CD4-positive, alpha-beta T cell (primary cell): ENCODE measurements around the gene TMEM204. TPM values are rescaled to one million over a fixed set of nuclear protein-coding genes. Genes with fewer than 3 reads are reported as not detected.

ENCODE experiments used
- ATAC-seq: fragments of 200-7000 bp; cut with Tn5 transposase; one replicate; pipeline ENCODE4 v1.10.0; 2022; ENCODE audit warnings: mild to moderate bottlenecking; ENCODE audit not compliant: poor library complexity
- CTCF ChIA-PET: fragments of 350-600 bp; sonication (Branson Sonifier 250); formaldehyde crosslinking; loops from one replicate; lab custom pipeline; 2021; ENCODE audit warnings: antibody characterized with exemption, inconsistent platforms; lab: Charles Lee
- POLR2A ChIA-PET: fragments of 350-600 bp; sonication (Branson Sonifier 250); formaldehyde crosslinking; loops from one replicate; lab custom pipeline; 2021; ENCODE audit warnings: antibody characterized with exemption, inconsistent platforms; lab: Charles Lee
- DNase-seq, 14 experiments: peaks; one replicate each; pipeline ENCODE4 v3.0.0-alpha.2; 2013 to 2020; ENCODE audit warnings: mixed read lengths in 2 of 14
- H3K27ac ChIP-seq, 2 donors: one replicate each; pipeline versions ENCODE4 v1.5.1 to v1.7.0; 2013; ENCODE audit warnings: low read length in 2 of 2, low read depth in 1 of 2, mild to moderate bottlenecking in 1 of 2
- H3K27me3 ChIP-seq, 2 experiments: 1 replicate in 1 of 2; 2 replicates in 1 of 2; pipeline versions ENCODE4 v1.6.1 to v1.7.0; 2013; ENCODE audit warnings: low read length in 2 of 2, control low read depth in 1 of 2, mild to moderate bottlenecking in 1 of 2, moderate library complexity in 1 of 2; ENCODE audit not compliant: insufficient read depth in 2 of 2, control insufficient read depth in 1 of 2
- H3K36me3 ChIP-seq: one replicate; pipeline ENCODE4 v1.6.1; 2013; ENCODE audit warnings: low read length, control low read depth; ENCODE audit not compliant: insufficient read depth
- H3K4me1 ChIP-seq: one replicate; pipeline ENCODE4 v1.6.1; 2013; ENCODE audit warnings: low read length, control low read depth; ENCODE audit not compliant: insufficient read depth
- H3K4me3 ChIP-seq: one replicate; pipeline ENCODE4 v1.5.1; 2013; ENCODE audit warnings: mild to moderate bottlenecking, low read length, moderate library complexity
- H3K9me3 ChIP-seq, 2 experiments: 1 replicate in 1 of 2; 2 replicates in 1 of 2; pipeline versions ENCODE4 v1.6.1 to v1.7.0; 2013; ENCODE audit warnings: low read length in 2 of 2, mild to moderate bottlenecking in 2 of 2, control low read depth in 1 of 2, moderate library complexity in 1 of 2; ENCODE audit not compliant: control insufficient read depth in 1 of 2, insufficient read depth in 1 of 2
- H3K27ac Mint-ChIP-seq: one replicate; pipeline ENCODE4 v1.8.0; 2020; ENCODE audit warnings: mixed read lengths
- H3K27me3 Mint-ChIP-seq: one replicate; pipeline ENCODE4 v1.8.0; 2021; ENCODE audit warnings: mixed read lengths
- H3K36me3 Mint-ChIP-seq: one replicate; pipeline ENCODE4 v1.8.0; 2021; ENCODE audit warnings: low read depth, mixed read lengths
- H3K4me1 Mint-ChIP-seq: one replicate; pipeline ENCODE4 v1.8.0; 2021; ENCODE audit warnings: low read depth, mixed read lengths
- H3K4me3 Mint-ChIP-seq: one replicate; pipeline ENCODE4 v1.8.0; 2020; ENCODE audit warnings: mild to moderate bottlenecking, mixed read lengths
- H3K9me3 Mint-ChIP-seq: one replicate; pipeline ENCODE4 v1.8.0; 2020; ENCODE audit warnings: mixed read lengths
- intact Hi-C, 2 experiments: fragments of 100-400 bp; cut with DNase I in 1 of 2; cut with micrococcal nuclease in 1 of 2; formaldehyde crosslinking; loops; one replicate each; pipeline versions ENCODE4 v1.15.1 to v1.9.0; 2023 to 2025; cut with DNase I, micrococcal nuclease
- total RNA-seq, 174 experiments: library from RNA in 2 of 174; stranded (reverse) in 2 of 174; gene quantifications; one replicate each; pipeline ENCODE4 v1.2.3 and lab custom pipeline; 2021 to 2026
- TF ChIP-seq, protein P1 (sequence below): fragments of 200-600 bp; IDR thresholded peaks from one replicate; pipeline ENCODE4 v1.8.0; 2022; ENCODE audit warnings: antibody characterized with exemption, mild to moderate bottlenecking

Gene TMEM204
- total RNA-seq, 2 experiments from 2014 or later = 20.5 to 22.1 TPM

DNA sequence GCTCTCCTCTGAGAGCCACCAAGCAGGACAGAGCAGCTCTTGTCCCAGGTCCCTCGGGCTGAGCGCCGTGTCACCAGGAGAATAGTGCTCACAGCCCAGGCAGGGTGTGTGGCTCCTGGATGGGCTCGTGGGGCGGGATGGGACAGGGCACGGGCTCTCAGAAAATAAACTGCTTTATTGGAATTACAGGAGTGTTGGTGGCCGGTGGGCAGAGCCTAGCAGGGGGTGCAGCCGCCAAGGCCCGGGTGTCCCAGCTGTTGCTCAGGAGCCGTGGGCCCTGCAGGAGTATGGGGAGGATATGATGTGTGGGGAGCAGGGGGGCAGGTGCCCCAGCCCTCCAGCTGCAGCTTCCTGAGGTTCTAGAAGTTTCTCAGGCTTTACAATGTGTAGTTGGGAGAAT, 23.2 kb upstream of the TMEM204 start:
- Mint-ChIP-seq H3K36me3 (peaks cover 13% of the 10 kb centered on the region), H3K27ac (no peak overlapping the region), H3K27me3 (no peaks in the 10 kb centered on the region), H3K4me1 (no peaks in the 10 kb centered on the region), H3K4me3 (no peak overlapping the region), H3K9me3 (peaks cover 2% of the 10 kb centered on the region)
- no peak overlapping the region for H3K27ac ChIP-seq
- TF ChIP-seq, protein P1, sequence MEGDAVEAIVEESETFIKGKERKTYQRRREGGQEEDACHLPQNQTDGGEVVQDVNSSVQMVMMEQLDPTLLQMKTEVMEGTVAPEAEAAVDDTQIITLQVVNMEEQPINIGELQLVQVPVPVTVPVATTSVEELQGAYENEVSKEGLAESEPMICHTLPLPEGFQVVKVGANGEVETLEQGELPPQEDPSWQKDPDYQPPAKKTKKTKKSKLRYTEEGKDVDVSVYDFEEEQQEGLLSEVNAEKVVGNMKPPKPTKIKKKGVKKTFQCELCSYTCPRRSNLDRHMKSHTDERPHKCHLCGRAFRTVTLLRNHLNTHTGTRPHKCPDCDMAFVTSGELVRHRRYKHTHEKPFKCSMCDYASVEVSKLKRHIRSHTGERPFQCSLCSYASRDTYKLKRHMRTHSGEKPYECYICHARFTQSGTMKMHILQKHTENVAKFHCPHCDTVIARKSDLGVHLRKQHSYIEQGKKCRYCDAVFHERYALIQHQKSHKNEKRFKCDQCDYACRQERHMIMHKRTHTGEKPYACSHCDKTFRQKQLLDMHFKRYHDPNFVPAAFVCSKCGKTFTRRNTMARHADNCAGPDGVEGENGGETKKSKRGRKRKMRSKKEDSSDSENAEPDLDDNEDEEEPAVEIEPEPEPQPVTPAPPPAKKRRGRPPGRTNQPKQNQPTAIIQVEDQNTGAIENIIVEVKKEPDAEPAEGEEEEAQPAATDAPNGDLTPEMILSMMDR = no peak
- H3K4me3 ChIP-seq = no peak overlapping the region
- peaks cover 0 to 11% of the 10 kb centered on the region in 2 experiments for H3K9me3 ChIP-seq
- DNase-seq = no peak
- CTCF ChIA-PET = no interaction called here
- POLR2A ChIA-PET = no interaction called here
- intact Hi-C loops = no loop called here
- no peaks in the 10 kb centered on the region for H3K27me3 ChIP-seq
- H3K36me3 ChIP-seq = peaks cover 14% of the 10 kb centered on the region
- ATAC-seq = no peak
- H3K4me1 ChIP-seq = no peaks in the 10 kb centered on the region

DNA sequence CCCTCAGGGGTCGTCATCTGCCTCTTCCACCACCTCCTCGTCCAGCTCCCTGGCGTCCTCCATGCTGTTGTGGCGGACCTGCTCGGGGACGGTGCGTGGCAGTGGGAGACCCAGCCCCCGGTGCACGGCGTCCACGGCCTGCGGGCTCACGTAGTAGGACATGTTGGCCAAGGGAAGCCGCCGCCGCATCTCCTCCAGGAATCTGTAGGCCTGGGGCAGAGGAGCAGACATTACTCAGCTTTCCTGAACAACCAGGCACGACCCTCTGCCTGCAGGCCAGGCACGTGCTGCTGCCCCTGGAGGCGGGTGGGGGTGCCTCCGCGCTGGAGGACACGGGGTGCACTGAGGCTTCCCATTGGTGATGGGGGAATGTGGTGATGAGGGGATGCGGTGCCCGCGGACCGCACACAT, 22.5 kb upstream of the TMEM204 start:
- intact Hi-C loops = no loop called here
- H3K4me3 Mint-ChIP-seq = no peak overlapping the region
- peaks cover 2% of the 10 kb centered on the region for H3K9me3 Mint-ChIP-seq
- Histone ChIP-seq H3K4me3 (no peak overlapping the region), H3K27ac (no peak overlapping the region), H3K36me3 (peaks cover 14% of the 10 kb centered on the region), H3K9me3 (peaks cover 0 to 11% of the 10 kb centered on the region in 2 experiments), H3K27me3 (no peaks in the 10 kb centered on the region), H3K4me1 (no peaks in the 10 kb centered on the region)
- no peaks in the 10 kb centered on the region for H3K27me3 Mint-ChIP-seq
- no peak overlapping the region for H3K27ac Mint-ChIP-seq
- DNase-seq = no peak
- ATAC-seq = no peak
- POLR2A ChIA-PET = no interaction called here
- H3K36me3 Mint-ChIP-seq = peaks cover 13% of the 10 kb centered on the region
- no peaks in the 10 kb centered on the region for H3K4me1 Mint-ChIP-seq
- CTCF ChIA-PET = no interaction called here
- TF ChIP-seq, protein P1 = no peak

DNA sequence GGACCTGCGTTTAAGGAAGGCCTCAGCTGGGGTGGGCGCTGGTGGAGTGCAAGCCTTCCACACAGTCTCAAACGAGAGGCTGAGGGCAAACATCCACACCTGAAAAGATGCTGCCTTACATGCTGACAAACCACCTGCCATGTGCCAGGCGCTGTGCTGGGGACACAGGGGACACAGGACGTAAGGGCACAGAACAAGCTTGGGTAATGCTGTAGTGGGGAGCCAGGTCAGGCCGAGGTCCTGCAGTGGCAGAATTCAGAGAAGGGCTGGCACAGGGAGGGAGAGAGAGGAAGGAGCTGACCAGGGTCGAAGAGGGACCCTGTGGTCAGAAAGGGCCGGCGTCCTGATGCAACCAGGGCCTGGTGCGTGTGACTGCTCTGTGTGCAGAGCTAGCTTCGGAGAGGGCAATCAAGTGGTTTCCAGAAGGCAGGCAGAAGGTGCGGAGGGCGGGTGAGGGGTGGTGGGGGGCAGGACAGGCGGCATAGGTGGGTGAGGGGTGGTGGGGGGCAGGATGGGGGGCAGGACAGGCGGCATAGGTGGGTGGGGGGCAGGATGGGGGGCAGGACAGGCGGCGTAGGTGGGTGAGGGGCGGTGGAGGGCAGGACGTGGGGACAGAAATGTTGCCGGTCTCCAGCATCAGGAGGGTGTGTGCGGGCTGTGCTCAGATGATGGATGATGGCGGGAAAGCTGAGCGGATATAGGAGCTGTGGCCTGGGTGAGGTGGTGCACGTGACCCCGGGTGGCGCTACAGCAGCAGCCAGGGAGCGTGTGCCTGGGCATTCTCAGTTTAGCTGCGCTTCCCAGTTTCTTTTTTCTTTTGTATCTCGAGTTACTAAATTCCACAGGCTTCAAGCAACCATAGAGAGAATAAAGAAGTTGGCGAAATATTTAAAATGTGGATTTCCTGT, 21.6 kb upstream of the TMEM204 start:
- CTCF ChIA-PET = no interaction called here
- Histone ChIP-seq H3K4me3 (no peak overlapping the region), H3K27me3 (no peaks in the 10 kb centered on the region), H3K27ac (no peak overlapping the region), H3K36me3 (peaks cover 14% of the 10 kb centered on the region), H3K4me1 (no peaks in the 10 kb centered on the region), H3K9me3 (peaks cover 0 to 11% of the 10 kb centered on the region in 2 experiments)
- DNase-seq = no peak
- Mint-ChIP-seq H3K4me3 (no peak overlapping the region), H3K9me3 (peaks cover 2% of the 10 kb centered on the region), H3K36me3 (peaks cover 16% of the 10 kb centered on the region), H3K27me3 (no peaks in the 10 kb centered on the region), H3K4me1 (no peaks in the 10 kb centered on the region), H3K27ac (no peak overlapping the region)
- intact Hi-C loops = no loop called here
- TF ChIP-seq, protein P1 = no peak
- no peak for ATAC-seq
- POLR2A ChIA-PET = no interaction called here
